ENCODE data around the gene SPECC1L. TPM values are rescaled to one million over a fixed set of nuclear protein-coding genes. Genes with fewer than 3 reads are reported as not detected.

The SPECC1L gene
- total and polyA plus RNA-seq, 8 donors, result 6.0 to 53.1 (median 21.8) TPM

DNA sequence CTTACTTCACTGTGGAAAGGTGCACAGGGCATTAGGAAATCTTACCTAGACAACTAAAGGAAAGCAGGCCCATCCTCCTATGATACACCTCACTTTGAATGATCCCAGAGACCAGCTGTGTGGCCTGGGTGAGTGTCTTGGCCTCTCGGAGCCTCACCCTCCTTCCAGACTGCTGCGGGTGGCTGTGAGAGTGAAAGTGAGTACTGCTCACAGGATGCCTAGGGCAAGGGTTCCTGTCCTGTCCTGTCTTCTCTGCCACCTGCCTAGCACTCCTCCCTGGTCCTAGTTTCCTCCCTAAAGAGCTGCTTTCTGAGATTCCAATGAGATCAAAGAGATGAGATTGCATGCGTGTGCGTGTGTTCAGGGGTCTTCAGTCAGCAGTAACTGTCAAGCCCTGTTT lies 137.3 kb downstream of the SPECC1L start:
- H3K4me1 ChIP-seq, result peaks cover 7 to 43% (median 23%) of the 10 kb centered on the region in 4 donors

DNA sequence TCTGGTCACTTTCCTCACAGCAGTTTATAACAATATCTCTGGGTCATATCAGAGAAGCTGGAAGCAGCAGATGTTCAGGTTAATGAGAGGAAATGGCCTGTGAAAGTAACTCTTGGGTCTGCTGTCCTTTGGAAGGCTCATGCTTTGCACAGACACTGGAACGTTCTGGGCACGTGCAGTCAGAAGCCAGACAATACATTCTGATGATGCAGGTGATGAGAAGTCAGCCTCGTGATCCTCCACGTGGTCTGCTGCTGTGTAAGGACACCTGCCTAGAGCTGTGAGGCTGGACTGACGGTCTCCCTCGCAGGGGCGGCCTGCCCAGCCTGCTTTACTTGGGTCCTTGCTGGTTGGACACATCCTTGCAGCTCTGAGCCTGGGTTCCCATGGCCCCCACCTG lies 138.0 kb downstream of the SPECC1L start:
- WGBS, 5 donors, result 66 to 87% (median 76%) methylated on average over 7 of the region's 7 CpGs
- H3K27ac ChIP-seq, result no peak overlapping the region
- DNase-seq, result peak in 1 of 2 donors; percentile 35
- peaks cover 0 to 36% (median 16%) of the 10 kb centered on the region in 4 donors for H3K4me1 ChIP-seq
- no peaks in the 10 kb centered on the region for H3K27me3 ChIP-seq
- intact Hi-C loops (cut with DNase I; ENCODE audit: low total_unique reads), result no loop called here
- H3K36me3 ChIP-seq, result peaks cover 10 to 48% (median 44%) of the 10 kb centered on the region in 4 donors
- no peak overlapping the region for H3K4me3 ChIP-seq
- no peaks in the 10 kb centered on the region for H3K9me3 ChIP-seq
- TF ChIP-seq, protein P1, sequence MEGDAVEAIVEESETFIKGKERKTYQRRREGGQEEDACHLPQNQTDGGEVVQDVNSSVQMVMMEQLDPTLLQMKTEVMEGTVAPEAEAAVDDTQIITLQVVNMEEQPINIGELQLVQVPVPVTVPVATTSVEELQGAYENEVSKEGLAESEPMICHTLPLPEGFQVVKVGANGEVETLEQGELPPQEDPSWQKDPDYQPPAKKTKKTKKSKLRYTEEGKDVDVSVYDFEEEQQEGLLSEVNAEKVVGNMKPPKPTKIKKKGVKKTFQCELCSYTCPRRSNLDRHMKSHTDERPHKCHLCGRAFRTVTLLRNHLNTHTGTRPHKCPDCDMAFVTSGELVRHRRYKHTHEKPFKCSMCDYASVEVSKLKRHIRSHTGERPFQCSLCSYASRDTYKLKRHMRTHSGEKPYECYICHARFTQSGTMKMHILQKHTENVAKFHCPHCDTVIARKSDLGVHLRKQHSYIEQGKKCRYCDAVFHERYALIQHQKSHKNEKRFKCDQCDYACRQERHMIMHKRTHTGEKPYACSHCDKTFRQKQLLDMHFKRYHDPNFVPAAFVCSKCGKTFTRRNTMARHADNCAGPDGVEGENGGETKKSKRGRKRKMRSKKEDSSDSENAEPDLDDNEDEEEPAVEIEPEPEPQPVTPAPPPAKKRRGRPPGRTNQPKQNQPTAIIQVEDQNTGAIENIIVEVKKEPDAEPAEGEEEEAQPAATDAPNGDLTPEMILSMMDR (IDR thresholded peaks at IDR 0.05), result no peak
- no peak for TF ChIP-seq POLR2A (IDR thresholded peaks at IDR 0.05)
- no peak for TF ChIP-seq POLR2AphosphoS5 (IDR thresholded peaks at IDR 0.05)
- no peak for TF ChIP-seq EP300 (IDR thresholded peaks at IDR 0.05)

More for the DNA sequence above, 137.3 kb downstream of the SPECC1L start:
- peak in 1 of 2 donors; percentile 1 for DNase-seq
- no peaks in the 10 kb centered on the region for H3K27me3 ChIP-seq
- no peak for TF ChIP-seq POLR2AphosphoS5 (IDR thresholded peaks at IDR 0.05)
- no peak for TF ChIP-seq EP300 (IDR thresholded peaks at IDR 0.05)
- TF ChIP-seq POLR2A (IDR thresholded peaks at IDR 0.05), result no peak
- TF ChIP-seq, protein P1 (IDR thresholded peaks at IDR 0.05), result no peak
- H3K36me3 ChIP-seq, result peaks cover 5 to 41% (median 37%) of the 10 kb centered on the region in 4 donors
- H3K9me3 ChIP-seq, result no peaks in the 10 kb centered on the region
- H3K27ac ChIP-seq, result peak overlapping the region in 1 of 5 donors; percentile 3
- intact Hi-C loops (cut with DNase I; ENCODE audit: low total_unique reads), result no loop called here
- 85 to 96% (median 93%) methylated on average over 4 of the region's 4 CpGs for WGBS, 5 donors
- H3K4me3 ChIP-seq, result no peak overlapping the region

DNA sequence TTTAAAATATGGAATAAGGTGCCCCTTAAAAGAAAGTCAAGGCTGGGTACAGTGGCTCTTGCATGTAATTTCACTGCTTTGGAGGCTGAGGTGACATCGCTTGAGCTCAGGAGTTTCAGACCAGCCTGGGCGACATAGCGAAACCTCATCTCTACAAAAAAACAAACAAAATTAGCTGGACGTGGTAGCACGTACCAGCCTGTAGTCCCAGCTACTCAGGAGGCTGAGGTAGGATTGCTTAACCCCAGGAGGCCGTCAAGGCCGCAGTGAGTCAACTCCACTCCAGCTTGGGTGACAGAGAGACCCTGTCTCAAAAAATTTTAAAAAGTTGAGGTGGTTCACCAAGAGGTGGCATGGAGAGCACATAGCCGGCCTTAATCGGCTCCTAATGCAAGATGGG lies 139.1 kb downstream of the SPECC1L start:
- no peak for DNase-seq
- TF ChIP-seq POLR2A (IDR thresholded peaks at IDR 0.05) (no peak), POLR2AphosphoS5 (IDR thresholded peaks at IDR 0.05) (no peak), EP300 (IDR thresholded peaks at IDR 0.05) (no peak)
- TF ChIP-seq, protein P1 (IDR thresholded peaks at IDR 0.05), result no peak
- H3K9me3 ChIP-seq, result no peaks in the 10 kb centered on the region
- H3K4me3 ChIP-seq, result no peak overlapping the region
- H3K36me3 ChIP-seq, result peaks cover 19 to 55% (median 48%) of the 10 kb centered on the region in 4 donors
- intact Hi-C loops (cut with DNase I; ENCODE audit: low total_unique reads), result no loop called here
- 82 to 92% (median 88%) methylated on average over 9 of the region's 9 CpGs for WGBS, 5 donors
- H3K27ac ChIP-seq, result no peak overlapping the region
- H3K4me1 ChIP-seq, result peaks cover 0 to 36% (median 15%) of the 10 kb centered on the region in 4 donors
- no peaks in the 10 kb centered on the region for H3K27me3 ChIP-seq

DNA sequence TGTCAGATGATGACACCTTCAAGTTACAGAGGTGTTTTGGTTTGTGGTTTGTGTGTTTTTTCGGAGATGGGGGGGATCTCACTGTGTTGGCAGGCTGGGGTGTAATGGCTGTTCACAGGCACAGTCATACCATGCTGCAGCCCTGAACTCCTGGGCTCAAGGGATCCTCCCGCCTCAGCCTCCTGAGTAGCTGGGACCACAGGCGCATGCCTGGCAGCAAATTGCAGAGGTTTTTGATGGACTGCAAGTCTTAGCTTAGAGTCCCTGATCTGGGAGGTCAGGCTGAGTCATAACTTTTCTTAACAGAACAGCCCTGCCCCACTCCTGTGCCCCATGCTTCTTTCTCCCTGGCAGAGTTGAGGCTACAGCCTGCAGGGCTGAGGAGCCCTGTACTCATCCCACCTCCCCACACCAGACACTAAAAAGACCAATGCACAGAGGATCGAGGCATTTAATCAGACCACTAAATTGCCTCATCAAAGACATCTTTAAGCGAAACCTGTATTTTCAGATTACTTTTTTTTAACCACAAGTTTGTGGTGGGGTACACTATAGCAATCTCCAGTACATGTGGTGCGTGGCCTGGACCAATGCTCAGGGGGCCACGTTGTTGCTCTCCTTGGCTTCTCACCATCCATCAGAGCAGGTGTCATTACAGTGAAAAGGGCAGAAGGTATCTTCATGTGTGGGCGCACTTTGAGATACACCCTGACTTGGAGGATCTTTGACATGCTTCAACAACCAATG lies 139.7 kb downstream of the SPECC1L start:
- 78 to 89% (median 86%) methylated on average over 8 of the region's 8 CpGs for WGBS, 5 donors
- Histone ChIP-seq H3K4me1 (peaks cover 0 to 38% (median 15%) of the 10 kb centered on the region in 4 donors), H3K27me3 (no peaks in the 10 kb centered on the region), H3K27ac (no peak overlapping the region), H3K9me3 (no peaks in the 10 kb centered on the region), H3K4me3 (no peak overlapping the region), H3K36me3 (peaks cover 25 to 56% (median 52%) of the 10 kb centered on the region in 4 donors)
- peak in 1 of 2 donors; percentile 22 for DNase-seq
- TF ChIP-seq, protein P1 (IDR thresholded peaks at IDR 0.05), result no peak
- TF ChIP-seq EP300 (IDR thresholded peaks at IDR 0.05) (no peak), POLR2AphosphoS5 (IDR thresholded peaks at IDR 0.05) (no peak), POLR2A (IDR thresholded peaks at IDR 0.05) (no peak)
- intact Hi-C loops (cut with DNase I; ENCODE audit: low total_unique reads), result no loop called here

Measured in stomach (tissue), 9 donors.